GM18909 (cell line): ENCODE data around the gene TIMP2.
"Not testable (repeated sequence)": the region's sequence is repeated elsewhere in the genome, so short reads cannot be mapped to it uniquely, and the experiment has no call there.

Experiments
- ATAC-seq: cut with Tn5 transposase; IDR thresholded peaks from one replicate; pipeline ENCODE4 v1.9.1; 2021; ENCODE audit warnings: mild to moderate bottlenecking; ENCODE audit not compliant: unreplicated experiment, poor library complexity

Gene TIMP2

GRCh38 chr17:78925234-78925633, at the start of gene TIMP2:
TSS of gene TIMP2 (minus strand) at chr17:78925387. CDS start at chr17:78925088, 299 bp downstream.
- no peak for ATAC-seq

- ATAC-seq = no peak
These were observed 48.8 kb upstream of the TIMP2 start for GRCh38 chr17:78973792-78974520.

- no peak for ATAC-seq
These were observed 48.0 kb upstream of the TIMP2 start for GRCh38 chr17:78973196-78973595.

- no peak for ATAC-seq
These were observed 47.4 kb upstream of the TIMP2 start for GRCh38 chr17:78972507-78973105.

- ATAC-seq = no peak
These were observed 46.7 kb upstream of the TIMP2 start for GRCh38 chr17:78971756-78972506.

- no peak for ATAC-seq
These were observed 45.9 kb upstream of the TIMP2 start for GRCh38 chr17:78970834-78971755.

GRCh38 chr17:78969865-78970264, 44.7 kb upstream of the TIMP2 start:
- no peak for ATAC-seq

GRCh38 chr17:78967782-78968362, 42.7 kb upstream of the TIMP2 start:
- no peak for ATAC-seq

GRCh38 chr17:78966910-78967600, 41.9 kb upstream of the TIMP2 start:
- ATAC-seq = no peak

- ATAC-seq = no peak
These were observed 41.1 kb upstream of the TIMP2 start for GRCh38 chr17:78966123-78966813.

- no peak for ATAC-seq
These were observed 40.3 kb upstream of the TIMP2 start for GRCh38 chr17:78965491-78965924.

- ATAC-seq = no peak
These were observed 38.2 kb upstream of the TIMP2 start for GRCh38 chr17:78963378-78963777.

GRCh38 chr17:78962984-78963348, 37.8 kb upstream of the TIMP2 start:
- not testable (repeated sequence) for ATAC-seq

GRCh38 chr17:78962345-78962983, 37.3 kb upstream of the TIMP2 start:
- ATAC-seq = no peak

GRCh38 chr17:78961571-78961970, 36.4 kb upstream of the TIMP2 start:
- no peak for ATAC-seq

GRCh38 chr17:78960928-78961327, 35.7 kb upstream of the TIMP2 start:
- ATAC-seq = no peak

- no peak for ATAC-seq
These were observed 34.6 kb upstream of the TIMP2 start for GRCh38 chr17:78959803-78960202.

GRCh38 chr17:78958641-78959127, 33.5 kb upstream of the TIMP2 start:
- ATAC-seq = no peak
